ENCODE results near the gene LCN1.
"Not testable (repeated sequence)": the region's sequence is repeated elsewhere in the genome, so short reads cannot be mapped to it uniquely, and the experiment has no call there.

LCN1 gene

GRCh38 chr9:135549478-135550343, 28.5 kb downstream of the LCN1 start:
- not testable (repeated sequence) for DNase-seq

GRCh38 chr9:135550344-135550918, 29.2 kb downstream of the LCN1 start:
- no peak for DNase-seq

GRCh38 chr9:135551031-135551430, 29.8 kb downstream of the LCN1 start:
- DNase-seq, result no peak

- no peak for DNase-seq
These were observed 30.2 kb downstream of the LCN1 start for GRCh38 chr9:135551456-135551855.

GRCh38 chr9:135552021-135552697, 30.9 kb downstream of the LCN1 start:
- DNase-seq, result no peak

- no peak for DNase-seq
These were observed 31.5 kb downstream of the LCN1 start for GRCh38 chr9:135552698-135553171.

GRCh38 chr9:135554718-135555117, 33.5 kb downstream of the LCN1 start:
- no peak for DNase-seq

- DNase-seq, result no peak
These were observed 34.0 kb downstream of the LCN1 start for GRCh38 chr9:135555203-135555602.

GRCh38 chr9:135555910-135556309, 34.7 kb downstream of the LCN1 start:
- no peak for DNase-seq

- no peak for DNase-seq
These were observed 38.4 kb downstream of the LCN1 start for GRCh38 chr9:135559606-135560005.

GRCh38 chr9:135561391-135562234, 40.4 kb downstream of the LCN1 start, which contains the start of gene PAEP:
PAEP (plus strand) TSS chr9:135561756.
- DNase-seq, result no peak

- no peak for DNase-seq
These were observed 41.0 kb downstream of the LCN1 start for GRCh38 chr9:135562235-135562745.

- DNase-seq, result no peak
These were observed 41.8 kb downstream of the LCN1 start for GRCh38 chr9:135563039-135563476.

GRCh38 chr9:135563858-135564257, 42.6 kb downstream of the LCN1 start:
- DNase-seq, result no peak

GRCh38 chr9:135565141-135565628, 43.9 kb downstream of the LCN1 start:
- DNase-seq, result no peak

- DNase-seq, result no peak
These were observed 44.4 kb downstream of the LCN1 start for GRCh38 chr9:135565636-135566035.

- DNase-seq, result no peak
These were observed 45.3 kb downstream of the LCN1 start for GRCh38 chr9:135566552-135566951.

GRCh38 chr9:135567311-135567710, 46.1 kb downstream of the LCN1 start:
- no peak for DNase-seq

- DNase-seq, result no peak
These were observed 46.8 kb downstream of the LCN1 start for GRCh38 chr9:135568026-135568425.

GRCh38 chr9:135570456-135570855, 49.2 kb downstream of the LCN1 start:
- no peak for DNase-seq

- no peak for DNase-seq
These were observed 51.0 kb downstream of the LCN1 start for GRCh38 chr9:135572233-135572632.

- DNase-seq, result no peak
These were observed 51.9 kb downstream of the LCN1 start for GRCh38 chr9:135573124-135573523.
